Fibroblast of lung (primary cell): Measurements from ENCODE around the gene NPC2. TPM values are rescaled to one million over a fixed set of nuclear protein-coding genes. Genes with fewer than 3 reads are reported as not detected.

Source experiments
- DNase-seq, 2 donors: peaks; one replicate each; pipeline versions ENCODE4 v3.0.0 to v3.0.0-alpha.2; 2010; ENCODE audit warnings: low read depth in 2 of 2
- H2AFZ ChIP-seq: 2 replicates; pipeline ENCODE4 v1.5.1; 2012; ENCODE audit warnings: low read length, control low read depth, inconsistent platforms
- H3K27ac ChIP-seq: 2 replicates; pipeline ENCODE4 v1.5.1; 2011; ENCODE audit warnings: low read length, control low read depth; ENCODE audit not compliant: insufficient read depth
- H3K27me3 ChIP-seq: 2 replicates; pipeline ENCODE4 v1.5.1; 2011; ENCODE audit warnings: mild to moderate bottlenecking, low read length; ENCODE audit not compliant: control insufficient read depth, insufficient read depth
- H3K36me3 ChIP-seq: 2 replicates; pipeline ENCODE4 v1.5.1; 2011; ENCODE audit warnings: low read length; ENCODE audit not compliant: control insufficient read depth, insufficient read depth
- H3K4me1 ChIP-seq: 2 replicates; pipeline ENCODE4 v1.5.1; 2011; ENCODE audit warnings: low read length; ENCODE audit not compliant: control insufficient read depth, insufficient read depth; ENCODE audit errors: extremely low read depth
- H3K4me2 ChIP-seq: 2 replicates; pipeline ENCODE4 v1.5.1; 2011; ENCODE audit warnings: low read length, control low read depth; ENCODE audit not compliant: insufficient read depth; ENCODE audit errors: extremely low read depth
- H3K4me3 ChIP-seq, 4 experiments: fragments of 200-600 bp in 1 of 4; sonication (generic) in 1 of 4; replicated peaks in 1 of 4; 2 replicates each; pipeline ENCODE4 v1.5.1; 2011 to 2016; ENCODE audit warnings: low read length in 4 of 4, low read depth in 3 of 4, mild to moderate bottlenecking in 3 of 4, control low read depth in 2 of 4, inconsistent platforms in 1 of 4, mixed read lengths in 1 of 4; ENCODE audit not compliant: insufficient read depth in 1 of 4; ENCODE audit errors: control extremely low read depth in 1 of 4
- H3K79me2 ChIP-seq: 2 replicates; pipeline ENCODE4 v1.5.1; 2012; ENCODE audit warnings: mild to moderate bottlenecking, low read length, inconsistent platforms; ENCODE audit not compliant: control insufficient read depth, insufficient read depth
- H3K9ac ChIP-seq: 2 replicates; pipeline ENCODE4 v1.5.1; 2011; ENCODE audit warnings: mild to moderate bottlenecking, low read length, control low read depth; ENCODE audit not compliant: insufficient read depth
- H3K9me3 ChIP-seq: 2 replicates; pipeline ENCODE4 v1.5.1; 2012; ENCODE audit warnings: low read depth, low read length; ENCODE audit not compliant: control insufficient read depth, insufficient read depth
- H4K20me1 ChIP-seq: 2 replicates; pipeline ENCODE4 v1.5.1; 2011; ENCODE audit warnings: low read length; ENCODE audit not compliant: control insufficient read depth, insufficient read depth; ENCODE audit errors: extremely low read depth
- EZH2 ChIP-seq: IDR thresholded peaks from 2 replicates; pipeline ENCODE4 v1.5.1; 2012; ENCODE audit warnings: low read length, control low read depth, mild to moderate bottlenecking; ENCODE audit errors: missing control alignments
- polyA plus RNA-seq, 2 donors: library from polyadenylated mRNA; depleted of rRNA in 1 of 2; stranded (reverse) in 1 of 2; unstranded in 1 of 2; fragments of >200 nt; gene quantifications; 2 replicates each; pipeline ENCODE4 v1.2.1, GENCODE V29; 2011 to 2012; ENCODE audit warnings: missing spikeins in 1 of 2
- total RNA-seq: library from RNA; depleted of rRNA; stranded (reverse); fragments of >200 nt; gene quantifications from 2 replicates; pipeline ENCODE4 v1.2.1, GENCODE V29; 2014
- TF ChIP-seq, protein P1 (sequence below), 2 donors: IDR thresholded peaks in 1 of 2; conservative IDR thresholded peaks in 1 of 2; 1 replicate in 1 of 2; 2 replicates in 1 of 2; pipeline ENCODE4 v1.5.1; 2011 to 2012; ENCODE audit warnings: low read length in 2 of 2, control low read depth in 1 of 2, inconsistent platforms in 1 of 2, low read depth in 1 of 2, mild to moderate bottlenecking in 1 of 2

Gene NPC2
- total and polyA plus RNA-seq, 2 donors (not counting 1 experiment from before 2014, with no cell fraction given), result 238 to 275 TPM

DNA sequence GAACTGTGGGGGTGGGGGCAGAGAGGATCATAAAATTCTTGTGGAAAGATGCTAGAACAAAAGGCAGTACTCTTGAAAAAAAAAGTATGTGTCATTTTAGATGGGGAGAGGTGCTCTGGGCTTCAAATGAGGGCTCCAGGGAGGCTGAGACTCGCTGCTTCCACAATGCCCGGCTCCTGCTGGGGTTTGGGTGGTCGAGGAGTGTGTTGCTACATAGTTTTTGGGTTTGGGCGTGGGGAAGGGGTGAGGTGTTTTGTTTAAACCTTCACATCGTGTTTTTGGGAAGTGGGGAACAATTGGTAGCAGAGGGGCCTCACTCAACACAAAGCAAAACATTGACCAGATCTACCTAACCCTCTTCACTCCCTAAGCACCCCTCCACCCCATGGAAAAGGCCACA lies 8.6 kb upstream of the NPC2 start:
- no peak for TF ChIP-seq EZH2
- TF ChIP-seq, protein P1, sequence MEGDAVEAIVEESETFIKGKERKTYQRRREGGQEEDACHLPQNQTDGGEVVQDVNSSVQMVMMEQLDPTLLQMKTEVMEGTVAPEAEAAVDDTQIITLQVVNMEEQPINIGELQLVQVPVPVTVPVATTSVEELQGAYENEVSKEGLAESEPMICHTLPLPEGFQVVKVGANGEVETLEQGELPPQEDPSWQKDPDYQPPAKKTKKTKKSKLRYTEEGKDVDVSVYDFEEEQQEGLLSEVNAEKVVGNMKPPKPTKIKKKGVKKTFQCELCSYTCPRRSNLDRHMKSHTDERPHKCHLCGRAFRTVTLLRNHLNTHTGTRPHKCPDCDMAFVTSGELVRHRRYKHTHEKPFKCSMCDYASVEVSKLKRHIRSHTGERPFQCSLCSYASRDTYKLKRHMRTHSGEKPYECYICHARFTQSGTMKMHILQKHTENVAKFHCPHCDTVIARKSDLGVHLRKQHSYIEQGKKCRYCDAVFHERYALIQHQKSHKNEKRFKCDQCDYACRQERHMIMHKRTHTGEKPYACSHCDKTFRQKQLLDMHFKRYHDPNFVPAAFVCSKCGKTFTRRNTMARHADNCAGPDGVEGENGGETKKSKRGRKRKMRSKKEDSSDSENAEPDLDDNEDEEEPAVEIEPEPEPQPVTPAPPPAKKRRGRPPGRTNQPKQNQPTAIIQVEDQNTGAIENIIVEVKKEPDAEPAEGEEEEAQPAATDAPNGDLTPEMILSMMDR (conservative IDR thresholded peaks at IDR 0.05 in 1 of 2, IDR thresholded peaks at IDR 0.05 in 1 of 2; ENCODE audit: low read depth in 1 of 2, low read length in 2 of 2), result no peak
- no peak for DNase-seq
- H3K36me3 ChIP-seq, result peaks cover 56% of the 10 kb centered on the region
- H2AFZ ChIP-seq, result no peak overlapping the region
- H4K20me1 ChIP-seq, result no peaks in the 10 kb centered on the region
- H3K27ac ChIP-seq, result no peak overlapping the region
- no peak overlapping the region for H3K4me2 ChIP-seq
- H3K9me3 ChIP-seq, result no peaks in the 10 kb centered on the region
- no peaks in the 10 kb centered on the region for H3K4me1 ChIP-seq
- H3K4me3 ChIP-seq, result no peak overlapping the region
- no peak overlapping the region for H3K9ac ChIP-seq
- no peaks in the 10 kb centered on the region for H3K79me2 ChIP-seq
- no peaks in the 10 kb centered on the region for H3K27me3 ChIP-seq

DNA sequence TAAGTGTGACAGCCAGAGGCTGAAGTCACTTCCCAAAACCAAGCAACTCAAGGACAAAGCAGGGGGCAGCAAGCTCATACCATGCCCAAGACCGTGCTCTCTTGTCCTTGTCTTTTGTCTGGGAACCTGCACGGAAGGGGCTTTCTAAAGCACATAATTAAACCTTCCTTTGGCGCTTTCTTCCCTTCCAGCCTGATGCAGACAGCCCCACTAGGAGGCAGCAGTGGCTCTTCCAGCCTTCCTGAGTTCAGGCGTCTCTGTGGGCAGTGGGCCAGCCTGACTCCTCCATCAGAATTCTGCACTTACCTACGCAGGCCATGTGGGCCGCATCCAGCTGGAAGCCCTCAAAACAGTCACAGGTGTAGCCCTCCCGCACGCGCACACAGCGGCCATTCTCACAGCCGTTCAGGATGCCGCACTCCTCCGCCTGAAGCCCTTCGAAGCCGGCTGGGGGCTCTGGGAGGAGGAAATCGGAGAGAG lies 8.1 kb upstream of the NPC2 start:
- peak; percentile 79 to 82 for DNase-seq
- Histone ChIP-seq H3K27me3 (no peaks in the 10 kb centered on the region), H3K79me2 (no peaks in the 10 kb centered on the region), H3K4me1 (no peaks in the 10 kb centered on the region), H2AFZ (no peak overlapping the region), H3K9me3 (no peaks in the 10 kb centered on the region), H3K36me3 (peaks cover 51% of the 10 kb centered on the region), H4K20me1 (no peaks in the 10 kb centered on the region), H3K9ac (no peak overlapping the region), H3K4me2 (no peak overlapping the region), H3K4me3 (no peak overlapping the region), H3K27ac (no peak overlapping the region)
- TF ChIP-seq EZH2, result no peak
- TF ChIP-seq, protein P1 (conservative IDR thresholded peaks at IDR 0.05 in 1 of 2, IDR thresholded peaks at IDR 0.05 in 1 of 2; ENCODE audit: low read depth in 1 of 2, low read length in 2 of 2), result peak; percentile 72 to 95

DNA sequence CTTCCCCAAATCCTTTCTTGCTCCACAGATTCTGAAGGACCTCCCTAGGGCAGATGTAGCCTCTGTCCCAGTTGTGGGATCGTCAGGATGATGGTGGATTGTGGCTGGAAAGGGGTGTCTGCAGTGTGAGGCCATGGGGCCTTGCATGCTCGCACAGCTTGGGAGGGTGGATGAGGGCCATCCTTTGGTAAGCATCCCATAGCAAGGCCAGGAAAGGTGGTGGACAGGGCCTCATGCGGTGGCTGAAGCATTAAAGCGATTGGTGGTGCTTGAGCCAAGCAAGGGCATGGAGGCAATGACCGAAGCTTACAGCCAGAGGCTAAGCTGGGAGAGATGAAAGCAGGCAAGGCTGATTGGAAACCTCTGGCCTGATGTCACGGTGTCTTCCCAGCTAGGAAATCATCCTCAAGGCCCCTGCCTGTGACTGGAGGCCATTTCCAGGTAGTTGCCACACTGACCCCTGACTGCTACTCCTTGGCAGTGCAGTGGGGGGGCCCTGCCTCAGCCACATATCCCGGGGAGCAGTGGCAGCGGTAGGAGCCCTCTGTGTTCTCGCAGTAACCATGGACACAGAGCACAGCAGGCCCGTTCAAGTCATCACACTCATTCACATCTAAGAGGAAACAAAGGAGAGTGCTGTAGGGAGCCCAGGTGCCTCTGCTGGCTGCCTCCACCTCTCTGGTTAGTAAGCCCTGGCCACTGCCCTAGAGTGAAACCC lies 7.5 kb upstream of the NPC2 start:
- Histone ChIP-seq H3K36me3 (peaks cover 45% of the 10 kb centered on the region), H3K4me1 (no peaks in the 10 kb centered on the region), H4K20me1 (no peaks in the 10 kb centered on the region), H3K4me3 (no peak overlapping the region), H3K9ac (no peak overlapping the region), H2AFZ (no peak overlapping the region), H3K27ac (no peak overlapping the region), H3K4me2 (no peak overlapping the region), H3K79me2 (no peaks in the 10 kb centered on the region), H3K27me3 (no peaks in the 10 kb centered on the region), H3K9me3 (no peaks in the 10 kb centered on the region)
- TF ChIP-seq EZH2, result no peak
- TF ChIP-seq, protein P1 (conservative IDR thresholded peaks at IDR 0.05 in 1 of 2, IDR thresholded peaks at IDR 0.05 in 1 of 2; ENCODE audit: low read depth in 1 of 2, low read length in 2 of 2), result no peak
- DNase-seq, result no peak
